A673 (cell line): ENCODE data around the gene RD3L. TPM values are rescaled to one million over a fixed set of nuclear protein-coding genes. Genes with fewer than 3 reads are reported as not detected.

Experiments
- BruUV-seq: library from RNA; stranded (reverse); fragments of 400-500 nt; replicated peaks from 2 replicates; lab custom pipeline; 2021; lab: Mats Ljungman, UMichigan
- CTCF ChIA-PET: fragments of 300-600 bp; sonication (Branson Sonifier 250); formaldehyde crosslinking; loops from one replicate; lab custom pipeline; 2022; ENCODE audit warnings: antibody characterized with exemption; lab: Charles Lee
- POLR2A ChIA-PET: fragments of 300-600 bp; sonication (Branson Sonifier 250); formaldehyde crosslinking; loops from one replicate; lab custom pipeline; 2022; ENCODE audit warnings: antibody characterized with exemption; ENCODE audit not compliant: low non-redundant PET; lab: Charles Lee
- DNase-seq: peaks from one replicate; pipeline ENCODE4 v3.0.0-alpha.2; 2015; ENCODE audit warnings: low spot score
- H3K27ac ChIP-seq: fragments of 200-600 bp; sonication (generic); 2 replicates; pipeline ENCODE4 v1.5.1; 2016; ENCODE audit warnings: mixed run types, low read depth, mild to moderate bottlenecking, mixed read lengths, antibody characterized with exemption, low read length; ENCODE audit not compliant: poor library complexity, severe bottlenecking
- H3K27me3 ChIP-seq: fragments of 200-600 bp; sonication (generic); replicated peaks from 2 replicates; pipeline ENCODE4 v1.6.1; 2017; ENCODE audit warnings: mixed run types, low read depth, mild to moderate bottlenecking, mixed read lengths, antibody characterized with exemption, low read length; ENCODE audit not compliant: insufficient read depth, poor library complexity
- H3K36me3 ChIP-seq: fragments of 200-600 bp; sonication (generic); 2 replicates; pipeline ENCODE4 v1.6.1; 2016; ENCODE audit warnings: mixed run types, mild to moderate bottlenecking, mixed read lengths, antibody characterized with exemption, low read length; ENCODE audit not compliant: insufficient read depth, poor library complexity, severe bottlenecking
- H3K4me1 ChIP-seq: fragments of 200-600 bp; sonication (generic); 2 replicates; pipeline ENCODE4 v1.6.1; 2017; ENCODE audit warnings: mixed run types, mild to moderate bottlenecking, mixed read lengths, antibody characterized with exemption, low read length; ENCODE audit not compliant: insufficient read depth, poor library complexity, severe bottlenecking
- H3K4me3 ChIP-seq: fragments of 200-600 bp; sonication (generic); 2 replicates; pipeline ENCODE4 v1.5.1; 2016; ENCODE audit warnings: low read depth, mixed run types, mild to moderate bottlenecking, mixed read lengths, low read length; ENCODE audit not compliant: poor library complexity, severe bottlenecking
- H3K9me3 ChIP-seq: fragments of 200-600 bp; sonication (generic); 2 replicates; pipeline ENCODE4 v1.6.1; 2016; ENCODE audit warnings: mixed run types, low read depth, mild to moderate bottlenecking, mixed read lengths, antibody characterized with exemption, low read length; ENCODE audit not compliant: poor library complexity, severe bottlenecking
- EZH2 ChIP-seq: fragments of 200-600 bp; sonication (generic); IDR thresholded peaks from 2 replicates; pipeline ENCODE4 v1.6.1; 2017; ENCODE audit warnings: borderline replicate concordance, low read depth, mild to moderate bottlenecking, mixed read lengths, antibody characterized with exemption, low read length; ENCODE audit not compliant: poor library complexity, severe bottlenecking
- intact Hi-C: fragments of 100-400 bp; cut with micrococcal nuclease; formaldehyde crosslinking; loops from one replicate; pipeline ENCODE4 v1.10.0; 2022; ENCODE audit not compliant: unreplicated experiment
- total RNA-seq: library from RNA; stranded (reverse); gene quantifications from 2 replicates; pipeline ENCODE4 v1.2.3, GENCODE V29; 2021
- TF ChIP-seq, protein P1 (sequence below): fragments of 300-800, 200-600 bp; sonication (generic); conservative IDR thresholded peaks from 2 replicates; pipeline ENCODE4 v1.5.1; 2017; ENCODE audit warnings: low read depth, mild to moderate bottlenecking, antibody characterized with exemption, low read length, moderate library complexity, mixed read lengths

RD3L gene
- total RNA-seq, 1 experiment from 2014 or later = not detected

DNA sequence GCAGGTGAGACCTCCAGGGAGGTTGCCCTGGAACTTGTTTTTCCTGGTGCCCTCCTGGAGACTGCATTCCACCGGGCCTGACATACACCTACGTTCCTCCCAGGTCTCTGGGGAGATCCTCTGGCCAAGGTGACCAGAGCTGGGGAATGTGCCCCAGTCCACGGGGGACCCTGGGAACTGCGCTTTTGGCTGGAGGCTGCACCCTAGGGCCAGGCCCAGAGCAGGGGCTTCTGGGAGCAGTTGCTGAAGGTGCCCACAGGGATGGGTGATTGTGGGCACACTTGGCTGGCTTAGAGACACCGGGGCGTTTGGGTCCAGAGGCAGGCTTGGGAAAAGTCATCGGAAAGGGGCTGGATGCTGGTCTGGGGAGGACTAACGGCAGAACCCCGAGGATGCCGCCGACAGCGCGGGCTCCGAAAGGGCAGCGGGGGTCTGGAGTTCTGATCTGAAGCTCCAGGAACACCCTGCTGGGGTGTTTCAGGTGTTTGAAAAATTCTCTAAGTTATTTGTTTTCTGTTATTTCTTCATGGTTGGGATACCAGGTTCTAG is 50.6 kb downstream of the RD3L start:
- Histone ChIP-seq H3K4me3 (no peak overlapping the region), H3K27me3 (no peaks in the 10 kb centered on the region), H3K9me3 (no peaks in the 10 kb centered on the region), H3K4me1 (no peaks in the 10 kb centered on the region), H3K27ac (no peak overlapping the region), H3K36me3 (no peaks in the 10 kb centered on the region)
- intact Hi-C loops = no loop called here
- no TSS peak for BruUV-seq
- TF ChIP-seq EZH2 = no peak
- TF ChIP-seq, protein P1, sequence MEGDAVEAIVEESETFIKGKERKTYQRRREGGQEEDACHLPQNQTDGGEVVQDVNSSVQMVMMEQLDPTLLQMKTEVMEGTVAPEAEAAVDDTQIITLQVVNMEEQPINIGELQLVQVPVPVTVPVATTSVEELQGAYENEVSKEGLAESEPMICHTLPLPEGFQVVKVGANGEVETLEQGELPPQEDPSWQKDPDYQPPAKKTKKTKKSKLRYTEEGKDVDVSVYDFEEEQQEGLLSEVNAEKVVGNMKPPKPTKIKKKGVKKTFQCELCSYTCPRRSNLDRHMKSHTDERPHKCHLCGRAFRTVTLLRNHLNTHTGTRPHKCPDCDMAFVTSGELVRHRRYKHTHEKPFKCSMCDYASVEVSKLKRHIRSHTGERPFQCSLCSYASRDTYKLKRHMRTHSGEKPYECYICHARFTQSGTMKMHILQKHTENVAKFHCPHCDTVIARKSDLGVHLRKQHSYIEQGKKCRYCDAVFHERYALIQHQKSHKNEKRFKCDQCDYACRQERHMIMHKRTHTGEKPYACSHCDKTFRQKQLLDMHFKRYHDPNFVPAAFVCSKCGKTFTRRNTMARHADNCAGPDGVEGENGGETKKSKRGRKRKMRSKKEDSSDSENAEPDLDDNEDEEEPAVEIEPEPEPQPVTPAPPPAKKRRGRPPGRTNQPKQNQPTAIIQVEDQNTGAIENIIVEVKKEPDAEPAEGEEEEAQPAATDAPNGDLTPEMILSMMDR = no peak
- POLR2A ChIA-PET = no interaction called here
- DNase-seq = no peak
- CTCF ChIA-PET = interaction anchor here (1.1 kb wide), 1 partner anchor 12 kb away, joined by 3 read pairs; no protein-coding TSS in a partner anchor

DNA sequence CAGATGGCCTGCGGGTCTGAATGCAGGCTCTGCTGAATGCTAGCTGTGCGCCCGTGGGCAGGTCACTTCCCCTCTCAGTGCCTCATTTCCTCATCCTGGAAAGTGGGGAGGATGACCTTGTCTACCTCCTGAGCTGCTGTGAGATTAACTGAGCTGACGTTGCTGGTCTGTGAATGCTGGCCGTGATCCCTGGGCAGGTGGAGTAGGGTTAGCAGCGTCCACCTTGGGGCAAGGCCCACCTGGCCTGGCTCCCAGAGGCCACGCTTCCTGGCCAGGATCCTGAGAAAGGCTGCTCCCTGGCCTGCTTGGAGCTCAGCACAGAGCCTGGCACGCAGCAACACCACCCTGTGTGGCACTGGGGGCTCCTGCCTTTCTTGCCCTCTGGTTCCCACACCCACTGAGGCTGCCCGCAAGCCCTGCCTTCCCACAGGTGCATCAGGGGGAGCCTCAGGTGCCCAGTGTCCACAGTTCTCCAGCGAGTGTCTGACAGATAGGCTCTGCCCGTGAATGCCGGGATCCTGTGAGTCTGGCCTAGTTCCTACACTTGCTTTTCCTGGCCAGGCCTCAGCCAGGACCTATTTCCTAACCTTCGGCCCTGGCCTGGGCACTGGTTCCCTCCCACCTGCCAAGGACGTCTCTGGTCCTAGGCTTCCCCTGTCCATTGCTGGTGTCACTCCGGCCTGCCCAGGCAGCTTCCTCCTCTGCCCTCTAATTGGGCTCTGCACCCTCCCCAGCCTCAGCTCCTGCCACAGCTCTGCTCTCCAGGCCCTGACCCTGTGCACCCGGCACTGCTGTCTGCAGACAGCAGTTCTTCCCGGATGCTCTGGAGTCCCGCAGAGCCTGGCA is 51.3 kb downstream of the RD3L start:
- no peak overlapping the region for H3K4me3 ChIP-seq
- CTCF ChIA-PET = interaction anchor here (1.1 kb wide), 1 partner anchor 11 kb away, joined by 3 read pairs; no protein-coding TSS in a partner anchor
- DNase-seq = no peak
- intact Hi-C loops = no loop called here
- H3K27ac ChIP-seq = no peak overlapping the region
- no peaks in the 10 kb centered on the region for H3K9me3 ChIP-seq
- H3K27me3 ChIP-seq = no peaks in the 10 kb centered on the region
- no TSS peak for BruUV-seq
- H3K36me3 ChIP-seq = no peaks in the 10 kb centered on the region
- POLR2A ChIA-PET = no interaction called here
- no peaks in the 10 kb centered on the region for H3K4me1 ChIP-seq
- no peak for TF ChIP-seq EZH2
- TF ChIP-seq, protein P1 = no peak

Other genes with a start within 250 kb of the RD3L start
- 82.1 and 91.8 TPM in 2 replicates for gene XRCC3, start 227.1 kb downstream of the RD3L start, total RNA-seq
- 35.7 and 38.6 TPM in 2 replicates for gene ZFYVE21, start 226.7 kb downstream of the RD3L start, total RNA-seq
- gene PPP1R13B, start 95.0 kb downstream of the RD3L start, total RNA-seq = 4.4 and 4.8 TPM in 2 replicates
- not detected in 2 replicates for gene TDRD9, start 14.1 kb downstream of the RD3L start, total RNA-seq
- not detected in 2 replicates for gene ASPG, start 143.2 kb upstream of the RD3L start, total RNA-seq
- gene KIF26A, start 196.1 kb upstream of the RD3L start, total RNA-seq = 11.5 and 16.0 TPM in 2 replicates